ENCODE results near the gene RNF145.

The RNF145 gene

DNA sequence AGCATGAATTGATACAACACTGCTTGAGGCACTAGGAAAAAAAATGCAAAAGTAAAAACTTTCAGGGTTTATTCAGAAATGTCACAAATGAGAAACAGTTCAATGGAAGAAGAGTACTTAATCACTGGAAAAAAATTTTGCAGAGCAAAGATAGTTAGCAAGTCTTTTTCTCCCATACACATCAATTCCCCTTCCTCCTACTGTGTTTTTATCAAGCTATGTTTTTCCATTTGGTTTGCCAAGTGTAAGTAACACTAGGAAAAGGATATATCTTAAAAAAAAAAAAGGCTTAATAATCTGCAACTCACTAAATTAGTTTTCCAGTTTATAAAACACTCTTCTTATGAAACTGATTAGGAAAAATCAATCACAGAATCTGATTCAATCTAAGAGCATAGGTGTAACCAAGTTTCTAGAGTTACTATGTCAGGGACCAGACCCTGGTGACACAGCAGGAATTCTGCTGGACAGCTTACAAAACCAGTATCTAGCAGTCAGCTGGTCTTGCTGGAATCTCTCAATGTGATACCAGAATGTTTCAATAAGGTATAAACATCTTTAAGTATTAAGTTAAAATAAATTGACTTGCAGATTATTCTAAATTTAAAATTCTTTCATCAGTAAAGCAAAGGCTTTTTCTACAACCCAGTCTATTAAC lies 34.7 kb downstream of the RNF145 start:
- Mint-ChIP-seq H3K36me3 (ENCODE audit: low read depth) (peaks cover 54% of the 10 kb centered on the region), H3K4me1 (peaks cover 12% of the 10 kb centered on the region), H3K27ac (peak overlapping the region in 1 of 3 experiments; percentile 25), H3K27me3 (ENCODE audit: low read depth) (no peaks in the 10 kb centered on the region), H3K9me3 (no peaks in the 10 kb centered on the region), H3K4me3 (no peak overlapping the region)
- TF ChIP-seq, protein P1, sequence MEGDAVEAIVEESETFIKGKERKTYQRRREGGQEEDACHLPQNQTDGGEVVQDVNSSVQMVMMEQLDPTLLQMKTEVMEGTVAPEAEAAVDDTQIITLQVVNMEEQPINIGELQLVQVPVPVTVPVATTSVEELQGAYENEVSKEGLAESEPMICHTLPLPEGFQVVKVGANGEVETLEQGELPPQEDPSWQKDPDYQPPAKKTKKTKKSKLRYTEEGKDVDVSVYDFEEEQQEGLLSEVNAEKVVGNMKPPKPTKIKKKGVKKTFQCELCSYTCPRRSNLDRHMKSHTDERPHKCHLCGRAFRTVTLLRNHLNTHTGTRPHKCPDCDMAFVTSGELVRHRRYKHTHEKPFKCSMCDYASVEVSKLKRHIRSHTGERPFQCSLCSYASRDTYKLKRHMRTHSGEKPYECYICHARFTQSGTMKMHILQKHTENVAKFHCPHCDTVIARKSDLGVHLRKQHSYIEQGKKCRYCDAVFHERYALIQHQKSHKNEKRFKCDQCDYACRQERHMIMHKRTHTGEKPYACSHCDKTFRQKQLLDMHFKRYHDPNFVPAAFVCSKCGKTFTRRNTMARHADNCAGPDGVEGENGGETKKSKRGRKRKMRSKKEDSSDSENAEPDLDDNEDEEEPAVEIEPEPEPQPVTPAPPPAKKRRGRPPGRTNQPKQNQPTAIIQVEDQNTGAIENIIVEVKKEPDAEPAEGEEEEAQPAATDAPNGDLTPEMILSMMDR (IDR thresholded peaks at IDR 0.05; ENCODE audit: unreplicated experiment in 3 of 3), result no peak

DNA sequence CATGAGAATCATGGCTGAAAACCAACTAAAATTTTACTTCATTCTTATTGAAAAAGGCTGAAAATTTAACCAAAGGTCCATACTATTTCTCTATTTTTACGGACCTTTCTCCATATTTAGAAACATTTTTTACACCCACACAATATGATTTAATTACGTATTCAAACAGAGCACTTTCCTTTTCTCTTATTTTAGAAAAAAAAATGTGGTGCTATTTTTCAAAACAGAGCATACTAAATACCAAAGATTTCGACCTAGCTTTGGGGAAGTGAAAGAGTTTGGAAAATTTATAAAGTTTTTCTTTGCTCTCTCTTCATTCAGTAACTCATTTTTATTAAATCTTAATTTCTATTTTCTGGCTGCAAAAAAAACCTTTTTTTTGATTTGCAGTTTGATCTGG lies 38.1 kb downstream of the RNF145 start:
- peaks cover 58% of the 10 kb centered on the region for H3K36me3 Mint-ChIP-seq (ENCODE audit: low read depth)
- H3K27ac Mint-ChIP-seq, result no peak overlapping the region
- H3K9me3 Mint-ChIP-seq, result no peaks in the 10 kb centered on the region
- no peaks in the 10 kb centered on the region for H3K27me3 Mint-ChIP-seq (ENCODE audit: low read depth)
- no peak overlapping the region for H3K4me3 Mint-ChIP-seq
- TF ChIP-seq, protein P1 (IDR thresholded peaks at IDR 0.05; ENCODE audit: unreplicated experiment in 3 of 3), result no peak
- peaks cover 9% of the 10 kb centered on the region for H3K4me1 Mint-ChIP-seq

DNA sequence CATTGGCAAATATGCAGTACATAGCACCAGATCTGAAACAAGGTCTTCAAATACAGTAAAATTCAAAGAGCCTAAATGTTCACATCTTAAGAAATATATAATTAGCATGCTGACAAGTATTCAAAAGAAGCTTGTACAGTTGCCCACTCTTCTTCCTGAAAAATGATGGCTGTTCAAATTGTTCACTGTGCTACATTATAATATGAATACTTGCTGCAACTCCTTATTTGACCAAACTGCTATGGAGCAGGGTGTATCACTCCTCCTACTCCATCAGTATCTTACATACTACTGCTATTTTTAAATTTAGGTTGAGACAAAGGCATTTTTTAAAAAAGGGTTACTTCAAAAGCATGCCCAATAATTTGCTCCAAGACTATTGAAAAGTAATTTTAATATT lies 39.3 kb downstream of the RNF145 start:
- peaks cover 53% of the 10 kb centered on the region for H3K36me3 Mint-ChIP-seq (ENCODE audit: low read depth)
- H3K4me1 Mint-ChIP-seq, result peaks cover 6% of the 10 kb centered on the region
- H3K27me3 Mint-ChIP-seq (ENCODE audit: low read depth), result no peaks in the 10 kb centered on the region
- TF ChIP-seq, protein P1 (IDR thresholded peaks at IDR 0.05; ENCODE audit: unreplicated experiment in 3 of 3), result no peak
- no peak overlapping the region for H3K4me3 Mint-ChIP-seq
- H3K9me3 Mint-ChIP-seq, result no peaks in the 10 kb centered on the region
- H3K27ac Mint-ChIP-seq, result no peak overlapping the region

DNA sequence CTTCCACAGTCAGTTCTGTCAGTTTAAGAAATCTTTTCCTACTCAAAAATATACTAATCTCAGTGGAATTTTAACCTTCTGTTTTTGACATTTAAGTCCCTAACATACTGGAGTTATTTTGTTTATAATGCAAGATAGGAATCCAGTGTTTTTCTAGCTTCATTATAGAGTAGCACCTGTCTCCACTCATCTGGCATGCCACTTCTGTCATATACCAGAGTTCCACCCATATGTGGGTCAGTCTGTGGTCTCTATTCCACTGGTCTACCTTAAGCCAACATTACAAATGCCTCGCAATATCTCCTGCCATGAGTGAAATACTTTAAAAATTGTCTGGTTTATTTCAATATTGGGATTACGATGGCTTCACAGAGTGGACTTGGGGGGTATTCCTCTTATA lies 42.9 kb downstream of the RNF145 start:
- H3K27me3 Mint-ChIP-seq (ENCODE audit: low read depth), result no peaks in the 10 kb centered on the region
- TF ChIP-seq, protein P1 (IDR thresholded peaks at IDR 0.05; ENCODE audit: unreplicated experiment in 3 of 3), result no peak
- peaks cover 5% of the 10 kb centered on the region for H3K4me1 Mint-ChIP-seq

DNA sequence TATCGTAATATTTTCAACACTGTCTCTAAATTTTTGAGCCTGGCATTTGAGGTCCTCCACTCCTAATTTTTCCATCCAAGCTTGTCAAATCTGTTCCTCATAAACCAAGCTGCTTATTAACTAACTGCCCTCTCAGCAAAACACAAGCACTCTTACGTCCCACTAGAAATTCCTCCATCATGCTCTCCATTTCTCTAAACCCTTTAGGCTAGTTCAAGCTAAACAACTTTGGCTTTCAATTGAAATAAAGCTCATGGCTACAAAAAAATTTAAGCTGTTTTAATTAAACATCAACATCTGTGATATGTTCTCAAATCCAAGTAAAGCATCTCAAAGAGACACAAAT lies 45.7 kb downstream of the RNF145 start:
- H3K9me3 Mint-ChIP-seq, result no peaks in the 10 kb centered on the region
- H3K4me1 Mint-ChIP-seq, result peaks cover 5% of the 10 kb centered on the region
- H3K4me3 Mint-ChIP-seq, result no peak overlapping the region
- H3K36me3 Mint-ChIP-seq (ENCODE audit: low read depth), result peaks cover 61% of the 10 kb centered on the region
- H3K27me3 Mint-ChIP-seq (ENCODE audit: low read depth), result no peaks in the 10 kb centered on the region
- TF ChIP-seq, protein P1 (IDR thresholded peaks at IDR 0.05; ENCODE audit: unreplicated experiment in 3 of 3), result no peak
- H3K27ac Mint-ChIP-seq, result peak overlapping the region in 1 of 3 experiments; percentile 70

More for the DNA sequence above, 42.9 kb downstream of the RNF145 start:
- H3K4me3 Mint-ChIP-seq, result no peak overlapping the region
- no peak overlapping the region for H3K27ac Mint-ChIP-seq
- no peaks in the 10 kb centered on the region for H3K9me3 Mint-ChIP-seq
- H3K36me3 Mint-ChIP-seq (ENCODE audit: low read depth), result peaks cover 56% of the 10 kb centered on the region

DNA sequence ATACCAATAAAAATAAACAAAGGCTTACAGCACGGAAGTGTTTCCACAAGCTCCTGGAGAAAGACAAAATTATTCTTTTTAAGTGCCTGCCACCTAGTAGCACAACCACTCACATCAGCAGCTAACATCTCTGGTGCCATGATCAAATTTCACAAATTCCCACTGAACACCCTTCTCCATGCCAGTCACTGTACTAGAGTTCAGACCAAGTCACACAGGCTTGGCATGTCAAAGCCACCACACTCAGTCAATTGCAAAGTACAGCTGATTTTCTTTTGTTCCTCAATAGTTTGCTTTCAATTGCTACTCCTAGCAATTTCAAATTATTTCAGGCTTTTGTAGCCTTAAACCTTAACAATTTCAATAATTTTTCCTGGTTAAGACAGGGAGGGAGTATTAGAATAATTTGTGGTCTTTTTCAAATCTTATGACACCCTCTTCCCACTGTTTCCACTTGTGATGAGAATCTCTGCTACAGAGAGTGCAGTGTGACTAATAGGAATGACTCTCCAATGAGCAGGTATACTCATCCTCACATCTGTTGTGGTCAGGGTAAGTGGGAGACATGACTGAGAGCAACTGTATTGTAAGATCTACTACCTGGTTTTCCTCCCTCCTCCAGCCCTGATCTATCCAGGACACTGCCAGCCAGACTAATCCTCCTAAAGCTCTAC lies 46.2 kb downstream of the RNF145 start:
- TF ChIP-seq, protein P1 (IDR thresholded peaks at IDR 0.05; ENCODE audit: unreplicated experiment in 3 of 3), result no peak
- H3K36me3 Mint-ChIP-seq (ENCODE audit: low read depth), result peaks cover 66% of the 10 kb centered on the region
- no peak overlapping the region for H3K4me3 Mint-ChIP-seq
- no peaks in the 10 kb centered on the region for H3K27me3 Mint-ChIP-seq (ENCODE audit: low read depth)
- peaks cover 5% of the 10 kb centered on the region for H3K4me1 Mint-ChIP-seq
- no peaks in the 10 kb centered on the region for H3K9me3 Mint-ChIP-seq
- peak overlapping the region in 1 of 3 experiments; percentile 70 for H3K27ac Mint-ChIP-seq

All from nephron (organoid).